K562 (cell line): ENCODE measurements around the gene CIAO2A. TPM values are rescaled to one million over a fixed set of nuclear protein-coding genes. Genes with fewer than 3 reads are reported as not detected.

Source experiments
- BCOR ChIP-seq: fragments of 450-650 bp; IDR thresholded peaks from 2 replicates; pipeline ENCODE4 v1.6.1; 2016
- polyA plus RNA-seq, 8 experiments: library from polyadenylated mRNA; depleted of rRNA in 4 of 8; stranded (reverse) in 5 of 8; unstranded in 3 of 8; fragments of >200 nt; fragmentation: Nextera tagmentation in 2 of 8; fragmentation: Illumina TruSeq in 1 of 8; extraction: Ambion mirVana in 2 of 8; extraction: Trizol in 1 of 8; gene quantifications; 2 replicates each; pipeline versions ENCODE4 v1.2.1 to v1.2.3, GENCODE V29; 2011 to 2014; ENCODE audit warnings: inconsistent platforms in 1 of 8, missing spikeins in 1 of 8
- total RNA-seq, 7 experiments: library from RNA; depleted of rRNA in 6 of 7; stranded (reverse); fragments of >200 nt in 6 of 7; fragmentation: Illumina TruSeq in 2 of 7; extraction: Trizol in 2 of 7; gene quantifications; 2 replicates each; pipeline versions ENCODE4 v1.2.1 to v1.2.3, GENCODE V29; 2011 to 2021; ENCODE audit warnings: low replicate concordance in 1 of 7
- TF ChIP-seq, protein P1 (sequence below), 2 experiments: fragments of 450-650 bp in 1 of 2; sonication (generic) in 1 of 2; formaldehyde crosslinking in 1 of 2; IDR thresholded peaks; 2 replicates each; pipeline versions ENCODE4 v1.7.1 to v1.9.0; 2016 to 2022; ENCODE audit warnings: inconsistent platforms in 1 of 2, mild to moderate bottlenecking in 1 of 2, missing genetic modification reagents in 1 of 2

CIAO2A gene
- total and polyA plus RNA-seq, 9 of the 15 experiments (the other 6 are each of a cell fraction or from before 2014, with no cell fraction given) = 161 to 429 (median 313) TPM

DNA sequence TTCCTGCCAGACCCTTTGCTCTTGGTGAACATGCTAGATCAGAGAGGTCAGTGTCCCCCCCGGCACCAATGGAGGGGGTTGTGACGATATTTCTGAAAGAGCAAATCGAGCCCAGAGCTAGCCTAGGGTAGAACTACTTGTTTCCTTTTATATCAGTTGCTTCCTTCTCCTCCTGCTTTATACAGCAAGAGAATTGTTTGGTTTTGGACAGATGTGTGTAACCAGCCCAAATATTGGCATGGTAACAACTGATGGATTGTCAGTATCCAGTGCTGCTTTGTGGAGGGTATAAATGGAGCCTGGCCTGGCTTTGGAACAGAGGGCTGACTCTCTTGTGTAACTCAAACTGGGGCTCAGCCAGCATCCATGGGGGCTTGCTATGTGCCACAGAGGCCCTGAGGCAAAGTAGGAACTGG lies 29.3 kb upstream of the CIAO2A start (continued):
- TF ChIP-seq, protein P1, sequence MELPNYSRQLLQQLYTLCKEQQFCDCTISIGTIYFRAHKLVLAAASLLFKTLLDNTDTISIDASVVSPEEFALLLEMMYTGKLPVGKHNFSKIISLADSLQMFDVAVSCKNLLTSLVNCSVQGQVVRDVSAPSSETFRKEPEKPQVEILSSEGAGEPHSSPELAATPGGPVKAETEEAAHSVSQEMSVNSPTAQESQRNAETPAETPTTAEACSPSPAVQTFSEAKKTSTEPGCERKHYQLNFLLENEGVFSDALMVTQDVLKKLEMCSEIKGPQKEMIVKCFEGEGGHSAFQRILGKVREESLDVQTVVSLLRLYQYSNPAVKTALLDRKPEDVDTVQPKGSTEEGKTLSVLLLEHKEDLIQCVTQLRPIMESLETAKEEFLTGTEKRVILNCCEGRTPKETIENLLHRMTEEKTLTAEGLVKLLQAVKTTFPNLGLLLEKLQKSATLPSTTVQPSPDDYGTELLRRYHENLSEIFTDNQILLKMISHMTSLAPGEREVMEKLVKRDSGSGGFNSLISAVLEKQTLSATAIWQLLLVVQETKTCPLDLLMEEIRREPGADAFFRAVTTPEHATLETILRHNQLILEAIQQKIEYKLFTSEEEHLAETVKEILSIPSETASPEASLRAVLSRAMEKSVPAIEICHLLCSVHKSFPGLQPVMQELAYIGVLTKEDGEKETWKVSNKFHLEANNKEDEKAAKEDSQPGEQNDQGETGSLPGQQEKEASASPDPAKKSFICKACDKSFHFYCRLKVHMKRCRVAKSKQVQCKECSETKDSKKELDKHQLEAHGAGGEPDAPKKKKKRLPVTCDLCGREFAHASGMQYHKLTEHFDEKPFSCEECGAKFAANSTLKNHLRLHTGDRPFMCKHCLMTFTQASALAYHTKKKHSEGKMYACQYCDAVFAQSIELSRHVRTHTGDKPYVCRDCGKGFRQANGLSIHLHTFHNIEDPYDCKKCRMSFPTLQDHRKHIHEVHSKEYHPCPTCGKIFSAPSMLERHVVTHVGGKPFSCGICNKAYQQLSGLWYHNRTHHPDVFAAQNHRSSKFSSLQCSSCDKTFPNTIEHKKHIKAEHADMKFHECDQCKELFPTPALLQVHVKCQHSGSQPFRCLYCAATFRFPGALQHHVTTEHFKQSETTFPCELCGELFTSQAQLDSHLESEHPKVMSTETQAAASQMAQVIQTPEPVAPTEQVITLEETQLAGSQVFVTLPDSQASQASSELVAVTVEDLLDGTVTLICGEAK (IDR thresholded peaks at IDR 0.05) = no peak
- TF ChIP-seq, protein P1 (CRISPR knock-in tag; IDR thresholded peaks at IDR 0.05) = no peak
- no peak for TF ChIP-seq BCOR
- TF ChIP-seq, all 486 proteins: peak for 0
